Gastrocnemius medialis (tissue), 4 donors: ENCODE measurements around the gene PLIN4. TPM values are rescaled to one million over a fixed set of nuclear protein-coding genes. Genes with fewer than 3 reads are reported as not detected.
"Not testable (repeated sequence)": the region's sequence is repeated elsewhere in the genome, so short reads cannot be mapped to it uniquely, and the experiment has no call there.

Source experiments
- ATAC-seq, 2 donors: fragments of 150-250 bp; one replicate each; pipeline ENCODE4 v1.9.1; 2016
- DNase-seq, 2 donors: peaks; one replicate each; pipeline ENCODE4 v3.0.0-alpha.2; 2019
- H3K27ac ChIP-seq, 4 donors: fragments of 200-600 bp; sonication (generic); 1 replicate in 1 of 4; 2 replicates in 3 of 4; pipeline ENCODE4 v1.5.1; 2016 to 2018; ENCODE audit warnings: mild to moderate bottlenecking in 2 of 4, moderate library complexity in 1 of 4
- H3K27me3 ChIP-seq, 3 donors: fragments of 200-600 bp; sonication (generic) in 2 of 3; 1 replicate in 1 of 3; 2 replicates in 2 of 3; pipeline versions ENCODE4 v1.5.1 to v1.6.0; 2016 to 2019; ENCODE audit warnings: mild to moderate bottlenecking in 1 of 3, moderate library complexity in 1 of 3
- H3K36me3 ChIP-seq, 2 donors: fragments of 200-600 bp; sonication (generic) in 1 of 2; one replicate each; pipeline ENCODE4 v1.5.1; 2017 to 2018
- H3K4me1 ChIP-seq, 2 donors: fragments of 200-600 bp; sonication (generic) in 1 of 2; one replicate each; pipeline ENCODE4 v1.5.1; 2016 to 2017; ENCODE audit warnings: mild to moderate bottlenecking in 2 of 2
- H3K4me3 ChIP-seq, 4 donors: fragments of 200-600 bp; sonication (generic) in 3 of 4; 1 replicate in 1 of 4; 2 replicates in 3 of 4; pipeline ENCODE4 v1.5.1; 2016 to 2019; ENCODE audit warnings: mild to moderate bottlenecking in 2 of 4
- H3K9me3 ChIP-seq, 3 donors: fragments of 200-600 bp; sonication (generic) in 2 of 3; 1 replicate in 1 of 3; 2 replicates in 2 of 3; pipeline ENCODE4 v1.5.1; 2016 to 2019
- POLR2A ChIP-seq, 2 donors: fragments of 450-650 bp; IDR thresholded peaks; one replicate each; pipeline ENCODE4 v1.6.1; 2017; ENCODE audit warnings: antibody characterized with exemption in 2 of 2, mild to moderate bottlenecking in 2 of 2, moderate library complexity in 2 of 2
- in situ Hi-C, 4 donors: fragments of 200-750 bp; cut with MboI; loops; one replicate each; pipeline versions ENCODE4 v1.15.0 to v1.8.0; 2017; ENCODE audit warnings: low sequenced_read_pairs in 4 of 4
- intact Hi-C: fragments of 100-400 bp; cut with DNase I; formaldehyde crosslinking; loops from one replicate; pipeline ENCODE4 v1.15.1; 2023; ENCODE audit warnings: low total_unique reads
- total RNA-seq, 4 donors: library from RNA; depleted of rRNA; stranded (reverse); fragments of >200 nt; gene quantifications; one replicate each; pipeline versions ENCODE4 v1.1.0 to v1.2.3, GENCODE V29; 2016
- TF ChIP-seq, protein P1 (sequence below), 5 experiments: fragments of 450-650 bp in 3 of 5; fragments of 200-600 bp in 2 of 5; sonication (generic) in 2 of 5; IDR thresholded peaks in 4 of 5; conservative IDR thresholded peaks in 1 of 5; 1 replicate in 4 of 5; 2 replicates in 1 of 5; pipeline ENCODE4 v1.5.1; 2016 to 2019; ENCODE audit warnings: antibody characterized with exemption in 5 of 5, mild to moderate bottlenecking in 3 of 5, moderate library complexity in 3 of 5

PLIN4 gene
- total RNA-seq, 4 donors from 2014 or later, result 79.6 to 282 (median 152) TPM

GRCh38 chr19:4531562-4532165 is 13.4 kb upstream of the PLIN4 start:
- ATAC-seq (peak; percentile 2 to 10), DNase-seq (peak; percentile 77 to 78)
- Histone ChIP-seq H3K36me3 (no peaks in the 10 kb centered on the region), H3K4me3 (no peak overlapping the region), H3K4me1 (peaks cover 21 to 26% of the 10 kb centered on the region in 2 donors), H3K27ac (peak overlapping the region; percentile 89 to 98 (median 92)), H3K9me3 (no peaks in the 10 kb centered on the region), H3K27me3 (no peaks in the 10 kb centered on the region)
- in situ Hi-C loops, result no loop called here
- TF ChIP-seq, protein P1, sequence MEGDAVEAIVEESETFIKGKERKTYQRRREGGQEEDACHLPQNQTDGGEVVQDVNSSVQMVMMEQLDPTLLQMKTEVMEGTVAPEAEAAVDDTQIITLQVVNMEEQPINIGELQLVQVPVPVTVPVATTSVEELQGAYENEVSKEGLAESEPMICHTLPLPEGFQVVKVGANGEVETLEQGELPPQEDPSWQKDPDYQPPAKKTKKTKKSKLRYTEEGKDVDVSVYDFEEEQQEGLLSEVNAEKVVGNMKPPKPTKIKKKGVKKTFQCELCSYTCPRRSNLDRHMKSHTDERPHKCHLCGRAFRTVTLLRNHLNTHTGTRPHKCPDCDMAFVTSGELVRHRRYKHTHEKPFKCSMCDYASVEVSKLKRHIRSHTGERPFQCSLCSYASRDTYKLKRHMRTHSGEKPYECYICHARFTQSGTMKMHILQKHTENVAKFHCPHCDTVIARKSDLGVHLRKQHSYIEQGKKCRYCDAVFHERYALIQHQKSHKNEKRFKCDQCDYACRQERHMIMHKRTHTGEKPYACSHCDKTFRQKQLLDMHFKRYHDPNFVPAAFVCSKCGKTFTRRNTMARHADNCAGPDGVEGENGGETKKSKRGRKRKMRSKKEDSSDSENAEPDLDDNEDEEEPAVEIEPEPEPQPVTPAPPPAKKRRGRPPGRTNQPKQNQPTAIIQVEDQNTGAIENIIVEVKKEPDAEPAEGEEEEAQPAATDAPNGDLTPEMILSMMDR (IDR thresholded peaks at IDR 0.05 in 4 of 5, conservative IDR thresholded peaks at IDR 0.05 in 1 of 5), result no peak
- peak; percentile 37 to 63 for TF ChIP-seq POLR2A (IDR thresholded peaks at IDR 0.05)
- intact Hi-C loops, result loop anchor here (10.0 kb wide), 2 partner anchors 263 to 443 kb away; partner anchors contain the start of gene FEM1A

- ATAC-seq, result no peak
- intact Hi-C loops (loop anchor here (10.0 kb wide), 2 partner anchors 265 to 445 kb away; partner anchors contain the start of gene FEM1A), in situ Hi-C loops (no loop called here)
- no peak overlapping the region for H3K4me3 ChIP-seq
- H3K9me3 ChIP-seq, result no peaks in the 10 kb centered on the region
- H3K27me3 ChIP-seq, result no peaks in the 10 kb centered on the region
- no peaks in the 10 kb centered on the region for H3K36me3 ChIP-seq
- TF ChIP-seq, protein P1 (IDR thresholded peaks at IDR 0.05 in 4 of 5, conservative IDR thresholded peaks at IDR 0.05 in 1 of 5), result no peak
- no peak for TF ChIP-seq POLR2A (IDR thresholded peaks at IDR 0.05)
- no peak for DNase-seq
- H3K4me1 ChIP-seq, result peaks cover 7 to 11% of the 10 kb centered on the region in 2 donors
- H3K27ac ChIP-seq, result peak overlapping the region; percentile 89 to 98 (median 92)
These were observed 11.7 kb upstream of the PLIN4 start for GRCh38 chr19:4529924-4530522.

DNA sequence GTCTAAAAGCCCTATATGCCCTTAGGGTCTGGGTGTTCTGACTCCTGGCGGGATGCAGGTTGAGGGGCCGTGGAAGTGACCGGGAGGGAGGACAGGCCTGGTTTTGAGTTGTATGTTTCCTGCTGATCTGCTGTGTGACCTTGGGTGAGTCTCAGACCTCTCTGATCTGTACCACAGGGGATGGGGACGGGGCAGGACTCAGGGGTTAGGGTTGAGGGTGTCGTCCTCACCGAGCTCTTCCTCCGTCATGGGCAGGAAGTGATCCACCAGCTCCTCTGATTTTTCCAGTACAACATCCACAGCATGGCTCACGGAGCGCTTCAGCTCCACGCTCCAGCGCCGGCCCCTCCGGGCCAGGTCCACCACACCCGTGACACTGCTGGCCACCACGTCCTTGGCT is 10.6 kb upstream of the PLIN4 start:
- intact Hi-C loops (no loop called here), in situ Hi-C loops (no loop called here)
- no peak for TF ChIP-seq POLR2A (IDR thresholded peaks at IDR 0.05)
- TF ChIP-seq, protein P1 (IDR thresholded peaks at IDR 0.05 in 4 of 5, conservative IDR thresholded peaks at IDR 0.05 in 1 of 5), result no peak
- no peak overlapping the region for H3K4me3 ChIP-seq
- peaks cover 0 to 11% of the 10 kb centered on the region in 2 donors for H3K4me1 ChIP-seq
- no peaks in the 10 kb centered on the region for H3K27me3 ChIP-seq
- H3K36me3 ChIP-seq, result no peaks in the 10 kb centered on the region
- no peaks in the 10 kb centered on the region for H3K9me3 ChIP-seq
- DNase-seq (no peak), ATAC-seq (no peak)
- H3K27ac ChIP-seq, result peak overlapping the region in 2 of 4 donors; percentile 10 to 26

DNA sequence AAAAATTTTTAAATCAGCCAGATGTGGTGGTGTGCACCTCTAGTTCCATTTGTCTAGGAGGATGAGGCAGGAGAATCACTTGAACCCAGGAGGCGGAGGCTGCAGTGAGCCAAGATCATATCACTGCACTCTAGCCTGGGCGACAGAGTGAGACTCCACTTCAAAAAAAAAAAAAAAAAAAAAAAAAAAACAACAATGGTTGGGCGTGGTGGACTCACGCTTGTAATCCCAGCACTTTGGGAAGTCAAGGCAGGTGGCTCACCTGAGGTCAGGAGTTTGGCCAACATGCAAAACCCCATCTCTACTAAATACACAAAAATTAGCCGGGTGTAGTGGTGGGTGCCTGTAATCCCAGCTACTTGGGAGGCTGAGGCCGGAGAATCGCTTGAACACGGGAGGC is 9.1 kb upstream of the PLIN4 start:
- H3K36me3 ChIP-seq, H3K27me3 ChIP-seq, ATAC-seq, in situ Hi-C loops, H3K4me3 ChIP-seq, H3K27ac ChIP-seq, H3K9me3 ChIP-seq, intact Hi-C loops, DNase-seq: not testable (repeated sequence)
- peaks cover 0 to 11% of the 10 kb centered on the region in 2 donors for H3K4me1 ChIP-seq

- DNase-seq (no peak), ATAC-seq (no peak)
- peak overlapping the region in 1 of 4 donors; percentile 22 for H3K27ac ChIP-seq
- H3K36me3 ChIP-seq, result no peaks in the 10 kb centered on the region
- TF ChIP-seq, protein P1 (IDR thresholded peaks at IDR 0.05 in 4 of 5, conservative IDR thresholded peaks at IDR 0.05 in 1 of 5), result no peak
- TF ChIP-seq POLR2A (IDR thresholded peaks at IDR 0.05), result no peak
- intact Hi-C loops, result no loop called here
- H3K9me3 ChIP-seq, result no peaks in the 10 kb centered on the region
- H3K4me3 ChIP-seq, result no peak overlapping the region
- H3K4me1 ChIP-seq, result no peaks in the 10 kb centered on the region
- no peaks in the 10 kb centered on the region for H3K27me3 ChIP-seq
- in situ Hi-C loops, result no loop called here
These were observed 7.3 kb upstream of the PLIN4 start for GRCh38 chr19:4525563-4526002.
